Globus pallidus (tissue), 1 donor: Measurements from ENCODE around the gene ZNF282.
A peak's percentile ranks its signal among the peaks of the same experiment; 100 is the strongest.

ENCODE experiments used
- DNase-seq: peaks from one replicate; pipeline ENCODE4 v3.0.0-alpha.2; 2015; ENCODE audit warnings: low spot score

Gene ZNF282

GRCh38 chr7:149195180-149196150, at the start of gene ZNF282:
ZNF282 (plus strand) TSS chr7:149195546; CDS start chr7:149195590, 44 bp downstream.
- DNase-seq: peak; percentile 91

- peak; percentile 75 for DNase-seq
Measured at GRCh38 chr7:149147072-149147751, 48.1 kb upstream of the ZNF282 start, which contains the start of gene ZNF398. ZNF398 (plus strand) TSS chr7:149147453; CDS start chr7:149147743, 290 bp downstream.

GRCh38 chr7:149147752-149148653, 47.3 kb upstream of the ZNF282 start:
- peak; percentile 31 for DNase-seq

GRCh38 chr7:149150981-149151380, 44.4 kb upstream of the ZNF282 start:
- DNase-seq: no peak

GRCh38 chr7:149153346-149153745, 42.0 kb upstream of the ZNF282 start:
- no peak for DNase-seq

- no peak for DNase-seq
Measured at GRCh38 chr7:149154056-149154455, 41.3 kb upstream of the ZNF282 start.

GRCh38 chr7:149156898-149157297, 38.4 kb upstream of the ZNF282 start:
- no peak for DNase-seq

GRCh38 chr7:149161241-149161848, 34.0 kb upstream of the ZNF282 start:
- DNase-seq: no peak

- no peak for DNase-seq
Measured at GRCh38 chr7:149166142-149166541, 29.2 kb upstream of the ZNF282 start.

GRCh38 chr7:149166630-149167352, 28.6 kb upstream of the ZNF282 start:
- no peak for DNase-seq

GRCh38 chr7:149171892-149172533, 23.3 kb upstream of the ZNF282 start:
- DNase-seq: no peak

GRCh38 chr7:149172534-149172920, 22.8 kb upstream of the ZNF282 start:
- no peak for DNase-seq

GRCh38 chr7:149175150-149175549, 20.2 kb upstream of the ZNF282 start:
- no peak for DNase-seq

- DNase-seq: no peak
Measured at GRCh38 chr7:149179241-149179640, 16.1 kb upstream of the ZNF282 start.

GRCh38 chr7:149180722-149181449, 14.5 kb upstream of the ZNF282 start:
- no peak for DNase-seq

- DNase-seq: no peak
Measured at GRCh38 chr7:149181450-149181790, 13.9 kb upstream of the ZNF282 start.

GRCh38 chr7:149184274-149184673, 11.1 kb upstream of the ZNF282 start:
- DNase-seq: no peak

GRCh38 chr7:149188213-149188612, 7.1 kb upstream of the ZNF282 start:
- no peak for DNase-seq

- DNase-seq: no peak
Measured at GRCh38 chr7:149188637-149189259, 6.6 kb upstream of the ZNF282 start.
